Fibroblast of the aortic adventitia (primary cell): Measurements from ENCODE around the gene SOD2. TPM values are rescaled to one million over a fixed set of nuclear protein-coding genes. Genes with fewer than 3 reads are reported as not detected.

Source experiments
- DNase-seq: peaks from one replicate; pipeline ENCODE4 v3.0.0-alpha.2; 2010; ENCODE audit warnings: low read depth
- H3K4me3 ChIP-seq: 2 replicates; pipeline ENCODE4 v1.5.1; 2011; ENCODE audit warnings: low read depth, mild to moderate bottlenecking, control low read depth, low read length, moderate library complexity
- total RNA-seq: library from RNA; depleted of rRNA; stranded (reverse); fragments of >200 nt; gene quantifications from 2 replicates; pipeline ENCODE4 v1.2.3, GENCODE V29; 2012; ENCODE audit warnings: low replicate concordance
- TF ChIP-seq, protein P1 (sequence below): IDR thresholded peaks from 2 replicates; pipeline ENCODE4 v1.5.1; 2011; ENCODE audit warnings: mild to moderate bottlenecking, low read length, control low read depth, inconsistent platforms; ENCODE audit not compliant: insufficient read depth

Gene SOD2
- total RNA-seq, 1 donor: 184 TPM

DNA sequence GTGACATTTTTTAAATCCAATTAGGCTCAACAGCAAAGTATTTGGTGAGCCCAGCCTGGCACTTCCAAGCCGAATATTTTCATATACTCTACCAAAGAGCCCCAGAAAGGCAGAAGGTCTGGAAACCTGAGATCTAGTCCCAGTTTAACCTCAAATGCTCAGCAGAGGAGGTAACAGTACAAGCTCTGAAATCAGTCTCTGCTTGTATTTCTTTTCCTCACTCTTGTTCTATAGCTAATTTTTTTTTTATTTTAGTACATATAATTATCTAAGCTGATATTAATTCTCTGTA is 9.1 kb downstream of the SOD2 start:
- DNase-seq: no peak
- no peak overlapping the region for H3K4me3 ChIP-seq
- TF ChIP-seq, protein P1, sequence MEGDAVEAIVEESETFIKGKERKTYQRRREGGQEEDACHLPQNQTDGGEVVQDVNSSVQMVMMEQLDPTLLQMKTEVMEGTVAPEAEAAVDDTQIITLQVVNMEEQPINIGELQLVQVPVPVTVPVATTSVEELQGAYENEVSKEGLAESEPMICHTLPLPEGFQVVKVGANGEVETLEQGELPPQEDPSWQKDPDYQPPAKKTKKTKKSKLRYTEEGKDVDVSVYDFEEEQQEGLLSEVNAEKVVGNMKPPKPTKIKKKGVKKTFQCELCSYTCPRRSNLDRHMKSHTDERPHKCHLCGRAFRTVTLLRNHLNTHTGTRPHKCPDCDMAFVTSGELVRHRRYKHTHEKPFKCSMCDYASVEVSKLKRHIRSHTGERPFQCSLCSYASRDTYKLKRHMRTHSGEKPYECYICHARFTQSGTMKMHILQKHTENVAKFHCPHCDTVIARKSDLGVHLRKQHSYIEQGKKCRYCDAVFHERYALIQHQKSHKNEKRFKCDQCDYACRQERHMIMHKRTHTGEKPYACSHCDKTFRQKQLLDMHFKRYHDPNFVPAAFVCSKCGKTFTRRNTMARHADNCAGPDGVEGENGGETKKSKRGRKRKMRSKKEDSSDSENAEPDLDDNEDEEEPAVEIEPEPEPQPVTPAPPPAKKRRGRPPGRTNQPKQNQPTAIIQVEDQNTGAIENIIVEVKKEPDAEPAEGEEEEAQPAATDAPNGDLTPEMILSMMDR: no peak

- TF ChIP-seq, protein P1: no peak
- no peak for DNase-seq
- no peak overlapping the region for H3K4me3 ChIP-seq
These were observed 10.2 kb downstream of the SOD2 start for GRCh38 chr6:159682810-159683209.

DNA sequence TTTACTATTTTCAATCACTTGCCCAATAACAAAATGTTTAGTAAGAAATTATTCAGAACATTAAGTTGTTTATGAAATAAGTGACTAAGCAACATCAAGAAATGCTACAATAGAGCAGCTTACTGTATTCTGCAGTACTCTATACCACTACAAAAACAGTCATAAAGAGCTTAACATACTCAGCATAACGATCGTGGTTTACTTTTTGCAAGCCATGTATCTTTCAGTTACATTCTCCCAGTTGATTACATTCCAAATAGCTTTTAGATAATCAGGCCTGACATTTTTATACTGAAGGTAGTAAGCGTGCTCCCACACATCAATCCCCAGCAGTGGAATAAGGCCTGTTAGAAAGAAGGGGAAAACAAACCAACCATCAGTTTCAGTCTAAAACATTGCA is 10.7 kb downstream of the SOD2 start:
- H3K4me3 ChIP-seq: no peak overlapping the region
- TF ChIP-seq, protein P1: no peak
- DNase-seq: no peak

GRCh38 chr6:159681191-159681880 is 11.7 kb downstream of the SOD2 start:
- H3K4me3 ChIP-seq: no peak overlapping the region
- DNase-seq: no peak
- TF ChIP-seq, protein P1: no peak

- TF ChIP-seq, protein P1: no peak
- no peak for DNase-seq
- no peak overlapping the region for H3K4me3 ChIP-seq
These were observed 12.9 kb downstream of the SOD2 start for GRCh38 chr6:159680104-159680503.

DNA sequence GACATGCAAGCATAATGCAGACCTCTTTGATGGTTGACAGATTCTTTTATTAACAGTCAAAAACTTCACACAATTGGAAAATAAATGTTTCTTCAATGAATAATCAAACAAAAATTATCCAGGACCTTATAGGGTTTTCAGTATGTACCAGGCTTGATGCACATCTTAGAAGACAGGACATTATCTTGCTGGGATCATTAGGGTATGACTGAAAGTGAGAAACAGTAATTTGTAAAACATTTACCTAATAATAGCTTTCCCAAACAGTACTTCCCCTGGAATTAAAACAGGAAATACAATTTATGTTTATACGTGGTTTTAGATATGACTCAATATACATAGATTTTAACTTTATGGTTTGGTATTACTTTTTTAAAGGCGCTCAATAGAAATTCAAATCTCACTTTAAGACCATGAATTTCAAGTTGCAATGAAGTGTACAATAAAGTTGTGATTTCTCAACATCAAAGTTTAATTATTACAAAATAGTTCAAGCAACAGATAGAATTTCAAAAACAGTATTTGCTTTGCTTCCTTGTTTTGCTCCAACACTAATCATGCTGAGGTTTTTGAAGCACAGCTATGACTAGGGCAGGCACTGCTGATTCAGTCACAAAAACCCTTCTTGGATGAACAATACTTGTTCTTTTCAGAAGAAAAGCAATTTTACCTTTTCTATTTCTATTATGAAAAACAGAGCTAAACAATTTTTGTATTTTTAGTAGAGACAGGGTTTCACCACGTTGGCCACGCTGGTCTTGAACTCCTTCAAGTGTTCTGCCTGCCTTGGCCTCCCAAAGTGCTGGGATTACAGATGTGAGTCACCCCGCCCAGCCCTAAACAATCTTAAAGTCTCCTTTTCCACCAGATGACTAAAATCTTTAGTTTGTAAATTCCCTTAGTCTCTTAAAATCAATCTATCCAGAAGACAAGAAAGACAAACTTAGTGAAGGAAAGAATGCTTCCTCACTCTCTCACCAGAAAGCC is 13.7 kb downstream of the SOD2 start:
- H3K4me3 ChIP-seq: no peak overlapping the region
- TF ChIP-seq, protein P1: no peak
- DNase-seq: peak; percentile 41
